Endothelial cell of umbilical vein (primary cell): ENCODE measurements around the gene DIPK1C. TPM values are rescaled to one million over a fixed set of nuclear protein-coding genes. Genes with fewer than 3 reads are reported as not detected.

Experiments
- BruUV-seq: library from RNA; stranded (reverse); fragments of 400-500 nt; replicated peaks from 2 replicates; lab custom pipeline; 2021; lab: Mats Ljungman, UMichigan
- CTCF ChIA-PET: fragments of 300-600, 350-600 bp; sonication (Branson Sonifier 250); formaldehyde crosslinking; loops from one replicate; lab custom pipeline; 2021; ENCODE audit warnings: antibody characterized with exemption, inconsistent platforms; lab: Charles Lee
- POLR2A ChIA-PET: fragments of 300-600, 350-600 bp; sonication (Branson Sonifier 250); formaldehyde crosslinking; loops from one replicate; lab custom pipeline; 2021; ENCODE audit warnings: antibody characterized with exemption, inconsistent platforms; lab: Charles Lee
- DNase-seq: peaks from one replicate; pipeline ENCODE4 v3.0.0-alpha.2; 2011; ENCODE audit warnings: low read depth, low spot score
- FAIRE-seq: peaks from 2 replicates; lab custom pipeline; 2011; peaks lifted over from hg19 to GRCh38; lab: Jason Lieb, UNC
- H2AFZ ChIP-seq: 2 replicates; pipeline ENCODE4 v1.6.0; 2012; ENCODE audit warnings: low read depth, low read length, control low read depth, inconsistent platforms
- H3K27ac ChIP-seq: 2 replicates; pipeline ENCODE4 v1.5.1; 2011; ENCODE audit warnings: low read depth, mild to moderate bottlenecking, control low read depth, low read length, moderate library complexity; ENCODE audit not compliant: insufficient read depth
- H3K27me3 ChIP-seq, 2 experiments: 2 replicates each; pipeline versions ENCODE4 v1.6.0 to v1.6.1; 2011; ENCODE audit warnings: low read length in 2 of 2, mixed read lengths in 1 of 2; ENCODE audit not compliant: control insufficient read depth in 2 of 2, insufficient read depth in 2 of 2
- H3K36me3 ChIP-seq, 2 experiments: 2 replicates in 1 of 2; 3 replicates in 1 of 2; pipeline ENCODE4 v1.5.1; 2011; ENCODE audit warnings: low read length in 2 of 2, mild to moderate bottlenecking in 1 of 2, moderate library complexity in 1 of 2; ENCODE audit not compliant: control insufficient read depth in 2 of 2, insufficient read depth in 2 of 2; ENCODE audit errors: extremely low read depth in 1 of 2
- H3K4me1 ChIP-seq: 3 replicates; pipeline ENCODE4 v1.5.1; 2011; ENCODE audit warnings: mild to moderate bottlenecking, low read length; ENCODE audit not compliant: control insufficient read depth, insufficient read depth; ENCODE audit errors: extremely low read depth
- H3K4me2 ChIP-seq: 2 replicates; pipeline ENCODE4 v1.6.1; 2011; ENCODE audit warnings: low read length, control low read depth, mixed read lengths; ENCODE audit not compliant: insufficient read depth
- H3K4me3 ChIP-seq, 3 experiments: fragments of 200-600 bp in 1 of 3; sonication (generic), shearing (Covaris generic) in 1 of 3; replicated peaks in 1 of 3; 2 replicates each; pipeline ENCODE4 v1.5.1; 2011 to 2016; ENCODE audit warnings: control low read depth in 3 of 3, low read length in 3 of 3, mild to moderate bottlenecking in 2 of 3, inconsistent platforms in 1 of 3, low read depth in 1 of 3, moderate library complexity in 1 of 3; ENCODE audit not compliant: insufficient read depth in 1 of 3
- H3K79me2 ChIP-seq: 2 replicates; pipeline ENCODE4 v1.6.0; 2012; ENCODE audit warnings: low read length, inconsistent platforms; ENCODE audit not compliant: control insufficient read depth, insufficient read depth
- H3K9ac ChIP-seq: replicated peaks from 2 replicates; pipeline ENCODE3; 2011; ENCODE audit warnings: low read length, control low read depth; ENCODE audit not compliant: insufficient read depth; ENCODE audit errors: extremely low read depth
- H3K9me1 ChIP-seq: replicated peaks from 3 replicates; pipeline ENCODE4 v1.6.0; 2011; ENCODE audit warnings: mild to moderate bottlenecking, low read length; ENCODE audit not compliant: control insufficient read depth, insufficient read depth; ENCODE audit errors: extremely low read depth
- H3K9me3 ChIP-seq: replicated peaks from 2 replicates; pipeline ENCODE4 v1.5.1; 2012; ENCODE audit warnings: low read length, inconsistent platforms; ENCODE audit not compliant: control insufficient read depth, insufficient read depth
- H4K20me1 ChIP-seq: replicated peaks from 2 replicates; pipeline ENCODE3; 2011; ENCODE audit warnings: mild to moderate bottlenecking, low read length; ENCODE audit not compliant: control insufficient read depth, insufficient read depth; ENCODE audit errors: extremely low read depth
- CTCF ChIP-seq, 2 donors: IDR thresholded peaks; 1 replicate in 1 of 2; 2 replicates in 1 of 2; pipeline ENCODE4 v1.5.1; 2011; ENCODE audit warnings: low read length in 2 of 2, mild to moderate bottlenecking in 2 of 2, moderate library complexity in 2 of 2, control low read depth in 1 of 2, inconsistent platforms in 1 of 2, low read depth in 1 of 2; ENCODE audit not compliant: insufficient read depth in 1 of 2; ENCODE audit errors: extremely low read depth in 1 of 2
- EZH2 ChIP-seq: IDR thresholded peaks from 2 replicates; pipeline ENCODE4 v1.6.1; 2012; ENCODE audit warnings: borderline replicate concordance, low read depth, mild to moderate bottlenecking, moderate library complexity, low read length, inconsistent platforms; ENCODE audit not compliant: severe bottlenecking
- FOS ChIP-seq: IDR thresholded peaks from 2 replicates; pipeline ENCODE4 v1.6.1; 2011; ENCODE audit warnings: mild to moderate bottlenecking, low read length, moderate library complexity, borderline replicate concordance; ENCODE audit not compliant: insufficient read depth
- GATA2 ChIP-seq: IDR thresholded peaks from 2 replicates; pipeline ENCODE4 v1.7.0; 2011; ENCODE audit warnings: low read depth, mild to moderate bottlenecking, moderate library complexity, mixed read lengths, low read length; ENCODE audit not compliant: insufficient read length, insufficient read depth
- JUN ChIP-seq: IDR thresholded peaks from 2 replicates; pipeline ENCODE4 v1.6.1; 2011; ENCODE audit warnings: borderline replicate concordance, low read depth; ENCODE audit not compliant: insufficient read length, insufficient read depth
- MAX ChIP-seq: IDR thresholded peaks from 2 replicates; pipeline ENCODE4 v1.6.1; 2011; ENCODE audit not compliant: insufficient read depth, insufficient read length
- MYC ChIP-seq: IDR thresholded peaks from one replicate; pipeline ENCODE4 v1.6.1; 2011; ENCODE audit warnings: mild to moderate bottlenecking, low read depth, low read length
- POLR2A ChIP-seq: IDR thresholded peaks from 2 replicates; pipeline ENCODE4 v1.6.1; 2012; ENCODE audit warnings: low read depth, mild to moderate bottlenecking, control low read depth, low read length
- POLR2AphosphoS5 ChIP-seq: IDR thresholded peaks from 2 replicates; pipeline ENCODE4 v1.6.1; 2012; ENCODE audit warnings: low read depth, mild to moderate bottlenecking, control low read depth, low read length, moderate library complexity; ENCODE audit not compliant: insufficient read depth
- dilution Hi-C: fragments of 300-500 bp; cut with MboI; formaldehyde crosslinking; loops from one replicate; pipeline ENCODE4 v1.15.0; 2019; ENCODE audit warnings: low sequenced_read_pairs; ENCODE audit not compliant: extremely low pct_ligation_motif_present
- intact Hi-C: fragments of 100-400 bp; cut with micrococcal nuclease; formaldehyde crosslinking; loops from one replicate; pipeline ENCODE4 v1.10.0; 2022
- polyA plus RNA-seq, 4 experiments: library from polyadenylated mRNA; depleted of rRNA in 3 of 4; stranded (reverse) in 3 of 4; unstranded in 1 of 4; fragments of >200 nt; gene quantifications; 2 replicates each; pipeline versions ENCODE4 v1.2.1 to v1.2.3, GENCODE V29; 2011 to 2012; ENCODE audit warnings: missing spikeins in 1 of 4
- total RNA-seq: library from RNA; stranded (reverse); gene quantifications from 2 replicates; pipeline ENCODE4 v1.2.3, GENCODE V29; 2021

DIPK1C gene
- total and polyA plus RNA-seq, 2 donors (not counting 3 experiments of a cell fraction or from before 2014, with no cell fraction given): not detected

GRCh38 chr18:74456349-74457042 is 612 bp downstream of the DIPK1C start:
- H3K4me3 ChIP-seq: no peak overlapping the region
- H4K20me1 ChIP-seq: no peaks in the 10 kb centered on the region
- no peak overlapping the region for H2AFZ ChIP-seq
- H3K27ac ChIP-seq: no peak overlapping the region
- H3K9me1 ChIP-seq: no peaks in the 10 kb centered on the region
- no peak overlapping the region for H3K9ac ChIP-seq
- TF ChIP-seq MYC: no peak
- TF ChIP-seq EZH2: peak; percentile 58
- no peak for TF ChIP-seq POLR2A
- no peak for TF ChIP-seq GATA2
- no peak for TF ChIP-seq FOS
- no peaks in the 10 kb centered on the region for H3K79me2 ChIP-seq
- ChIA-PET CTCF (no interaction called here), POLR2A (no interaction called here)
- H3K9me3 ChIP-seq: no peaks in the 10 kb centered on the region
- H3K36me3 ChIP-seq: no peaks in the 10 kb centered on the region
- no peak overlapping the region for H3K4me2 ChIP-seq
- intact Hi-C loops (no loop called here), dilution Hi-C loops (no loop called here)
- peaks cover 40 to 62% of the 10 kb centered on the region in 2 experiments for H3K27me3 ChIP-seq
- no peak for FAIRE-seq
- BruUV-seq: no TSS peak
- no peaks in the 10 kb centered on the region for H3K4me1 ChIP-seq
- no peak for DNase-seq

- peaks cover 40 to 62% of the 10 kb centered on the region in 2 experiments for H3K27me3 ChIP-seq
- no peaks in the 10 kb centered on the region for H3K79me2 ChIP-seq
- no peak overlapping the region for H2AFZ ChIP-seq
- H3K9ac ChIP-seq: no peak overlapping the region
- no peaks in the 10 kb centered on the region for H3K4me1 ChIP-seq
- ChIA-PET POLR2A (no interaction called here), CTCF (no interaction called here)
- no peak overlapping the region for H3K27ac ChIP-seq
- BruUV-seq: no TSS peak
- TF ChIP-seq JUN (no peak), GATA2 (no peak), MAX (no peak), CTCF (IDR thresholded peaks at IDR 0.05; ENCODE audit: extremely low read depth in 1 of 2, insufficient read depth in 1 of 2, low read depth in 1 of 2, low read length in 2 of 2) (no peak), EZH2 (no peak), POLR2A (no peak), POLR2AphosphoS5 (no peak), MYC (no peak)
- dilution Hi-C loops (no loop called here), intact Hi-C loops (no loop called here)
- H4K20me1 ChIP-seq: no peaks in the 10 kb centered on the region
- DNase-seq (no peak), FAIRE-seq (no peak)
- no peaks in the 10 kb centered on the region for H3K9me1 ChIP-seq
- no peaks in the 10 kb centered on the region for H3K9me3 ChIP-seq
- no peak overlapping the region for H3K4me2 ChIP-seq
- H3K4me3 ChIP-seq: no peak overlapping the region
- no peaks in the 10 kb centered on the region for H3K36me3 ChIP-seq
Measured at GRCh38 chr18:74456017-74456348, 1.1 kb downstream of the DIPK1C start.
